ENCODE data around the gene OSCAR.

Gene OSCAR

GRCh38 chr19:54133957-54134590 is 33.5 kb upstream of the OSCAR start:
- in situ Hi-C loops (cut with HindIII; ENCODE audit: low sequenced_read_pairs) = no loop called here
- no peak for DNase-seq (ENCODE audit: low read depth, low spot score)

GRCh38 chr19:54133312-54133956 is 32.8 kb upstream of the OSCAR start:
- no peak for TF ChIP-seq CTCF (IDR thresholded peaks at IDR 0.05; ENCODE audit: low read depth, low read length)
- in situ Hi-C loops (cut with HindIII; ENCODE audit: low sequenced_read_pairs) = no loop called here
- no peak overlapping the region for H3K4me3 ChIP-seq (ENCODE audit: low read depth, low read length)
- no peak for DNase-seq (ENCODE audit: low read depth, low spot score)

More at GRCh38 chr19:54133957-54134590, 33.5 kb upstream of the OSCAR start:
- H3K4me3 ChIP-seq (ENCODE audit: low read depth, low read length) = no peak overlapping the region
- no peak for TF ChIP-seq CTCF (IDR thresholded peaks at IDR 0.05; ENCODE audit: low read depth, low read length)

GRCh38 chr19:54129617-54129996 is 29.0 kb upstream of the OSCAR start:
- no peak for TF ChIP-seq CTCF (IDR thresholded peaks at IDR 0.05; ENCODE audit: low read depth, low read length)
- in situ Hi-C loops (cut with HindIII; ENCODE audit: low sequenced_read_pairs) = no loop called here
- H3K4me3 ChIP-seq (ENCODE audit: low read depth, low read length) = no peak overlapping the region
- DNase-seq (ENCODE audit: low read depth, low spot score) = no peak

GRCh38 chr19:54128796-54129616 is 28.4 kb upstream of the OSCAR start:
- H3K4me3 ChIP-seq (ENCODE audit: low read depth, low read length) = no peak overlapping the region
- DNase-seq (ENCODE audit: low read depth, low spot score) = no peak

GRCh38 chr19:54128441-54128725 is 27.8 kb upstream of the OSCAR start:
- in situ Hi-C loops (cut with HindIII; ENCODE audit: low sequenced_read_pairs) = no loop called here
- DNase-seq (ENCODE audit: low read depth, low spot score) = no peak
- H3K4me3 ChIP-seq (ENCODE audit: low read depth, low read length) = no peak overlapping the region
- TF ChIP-seq CTCF (IDR thresholded peaks at IDR 0.05; ENCODE audit: low read depth, low read length) = no peak

More at GRCh38 chr19:54128796-54129616, 28.4 kb upstream of the OSCAR start:
- no peak for TF ChIP-seq CTCF (IDR thresholded peaks at IDR 0.05; ENCODE audit: low read depth, low read length)
- in situ Hi-C loops (cut with HindIII; ENCODE audit: low sequenced_read_pairs) = no loop called here

GRCh38 chr19:54127688-54128440 is 27.3 kb upstream of the OSCAR start:
- in situ Hi-C loops (cut with HindIII; ENCODE audit: low sequenced_read_pairs) = no loop called here
- no peak for DNase-seq (ENCODE audit: low read depth, low spot score)
- H3K4me3 ChIP-seq (ENCODE audit: low read depth, low read length) = no peak overlapping the region
- no peak for TF ChIP-seq CTCF (IDR thresholded peaks at IDR 0.05; ENCODE audit: low read depth, low read length)

Data from astrocyte of the spinal cord (primary cell).